HUES64 (cell line): ENCODE data around the gene PPM1E.

Experiments used
- H3K27ac ChIP-seq: 2 replicates; pipeline ENCODE4 v1.7.0; 2013; ENCODE audit warnings: low read depth, low read length, inconsistent platforms
- H3K27me3 ChIP-seq: 2 replicates; pipeline ENCODE4 v1.6.1; 2013; ENCODE audit warnings: mild to moderate bottlenecking, low read length; ENCODE audit not compliant: insufficient read depth
- H3K36me3 ChIP-seq: 2 replicates; pipeline ENCODE4 v1.6.1; 2013; ENCODE audit warnings: mild to moderate bottlenecking, low read length; ENCODE audit not compliant: insufficient read depth
- H3K4me1 ChIP-seq: 2 replicates; pipeline ENCODE4 v1.6.1; 2013; ENCODE audit warnings: mild to moderate bottlenecking, low read length, moderate library complexity; ENCODE audit not compliant: insufficient read depth
- H3K4me3 ChIP-seq: 2 replicates; pipeline ENCODE4 v1.5.1; 2013; ENCODE audit warnings: mild to moderate bottlenecking, low read length, moderate library complexity
- H3K9ac ChIP-seq: 2 replicates; pipeline ENCODE4 v1.6.1; 2013; ENCODE audit warnings: mild to moderate bottlenecking, low read depth, low read length
- H3K9me3 ChIP-seq: 2 replicates; pipeline ENCODE4 v1.6.1; 2013; ENCODE audit warnings: low read depth, low read length; ENCODE audit not compliant: insufficient read depth
- WGBS: fragments of 150-250, 120-280 bp; methylation state at CpG from one replicate; pipeline ENCODE4 v1.1.7; 2013; ENCODE audit warnings: missing lambda C conversion rate; 5-methylcytosine and 5-hydroxymethylcytosine counted together

Gene PPM1E

GRCh38 chr17:58980706-58981481 is 225.2 kb downstream of the PPM1E start:
- Histone ChIP-seq H3K9me3 (no peaks in the 10 kb centered on the region), H3K4me1 (peaks cover 8% of the 10 kb centered on the region), H3K4me3 (no peak overlapping the region), H3K27ac (no peak overlapping the region), H3K27me3 (no peaks in the 10 kb centered on the region), H3K36me3 (no peaks in the 10 kb centered on the region), H3K9ac (no peak overlapping the region)
- WGBS = 94% methylated on average over 3 of the region's 3 CpGs

DNA sequence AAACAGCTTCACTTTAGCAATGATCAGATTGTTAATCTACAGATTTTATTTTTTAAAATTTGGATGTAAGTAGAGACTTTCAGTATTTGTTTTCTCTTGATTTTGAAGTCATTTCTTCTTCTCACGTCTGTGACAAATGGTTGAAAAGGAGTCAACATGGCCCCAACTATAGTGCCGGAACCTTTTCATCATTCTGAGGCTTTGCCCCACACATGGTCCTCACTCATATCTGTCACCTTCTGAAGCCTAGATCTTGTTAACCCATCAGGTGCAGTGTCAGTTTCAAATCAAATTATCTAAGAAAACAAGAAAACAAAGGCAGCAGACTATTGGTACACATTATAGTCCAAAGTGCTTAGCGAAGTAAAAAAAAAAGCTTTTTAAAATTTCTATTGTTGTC is 227.0 kb downstream of the PPM1E start:
- 92% methylated on average over 2 of the region's 3 CpGs for WGBS
- no peaks in the 10 kb centered on the region for H3K36me3 ChIP-seq
- no peaks in the 10 kb centered on the region for H3K9me3 ChIP-seq
- H3K27me3 ChIP-seq = no peaks in the 10 kb centered on the region
- peaks cover 9% of the 10 kb centered on the region for H3K4me1 ChIP-seq
- no peak overlapping the region for H3K27ac ChIP-seq
- no peak overlapping the region for H3K4me3 ChIP-seq
- H3K9ac ChIP-seq = no peak overlapping the region

DNA sequence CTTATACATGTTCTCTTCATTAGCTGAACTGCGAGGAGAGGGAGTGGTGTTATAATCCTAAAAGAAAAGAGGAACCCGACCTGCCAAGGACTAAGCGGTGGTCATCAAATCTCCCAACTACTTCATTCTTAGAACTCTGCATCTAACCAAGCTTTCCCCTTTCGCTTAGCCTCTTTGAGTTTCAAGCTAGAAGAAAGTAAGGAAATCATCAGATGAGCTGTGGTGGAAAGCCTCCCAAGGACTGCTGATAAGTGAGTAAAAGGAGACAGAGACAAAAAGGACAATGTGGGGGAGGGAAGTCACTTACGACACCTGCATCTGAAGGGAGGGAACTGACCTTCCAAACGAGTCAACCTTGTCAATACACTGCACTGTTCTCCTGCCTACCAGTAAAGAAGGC is 229.7 kb downstream of the PPM1E start:
- WGBS = 69% methylated on average over 4 of the region's 6 CpGs

GRCh38 chr17:58985971-58986370 is 230.3 kb downstream of the PPM1E start:
- Histone ChIP-seq H3K9me3 (no peaks in the 10 kb centered on the region), H3K4me1 (peaks cover 15% of the 10 kb centered on the region), H3K4me3 (no peak overlapping the region), H3K9ac (no peak overlapping the region), H3K27me3 (no peaks in the 10 kb centered on the region), H3K36me3 (no peaks in the 10 kb centered on the region), H3K27ac (no peak overlapping the region)
- 91% methylated on average over 4 of the region's 6 CpGs for WGBS

More for the DNA sequence above, 229.7 kb downstream of the PPM1E start:
- Histone ChIP-seq H3K4me1 (peaks cover 15% of the 10 kb centered on the region), H3K4me3 (no peak overlapping the region), H3K27ac (no peak overlapping the region), H3K27me3 (no peaks in the 10 kb centered on the region), H3K36me3 (no peaks in the 10 kb centered on the region), H3K9ac (no peak overlapping the region), H3K9me3 (no peaks in the 10 kb centered on the region)

DNA sequence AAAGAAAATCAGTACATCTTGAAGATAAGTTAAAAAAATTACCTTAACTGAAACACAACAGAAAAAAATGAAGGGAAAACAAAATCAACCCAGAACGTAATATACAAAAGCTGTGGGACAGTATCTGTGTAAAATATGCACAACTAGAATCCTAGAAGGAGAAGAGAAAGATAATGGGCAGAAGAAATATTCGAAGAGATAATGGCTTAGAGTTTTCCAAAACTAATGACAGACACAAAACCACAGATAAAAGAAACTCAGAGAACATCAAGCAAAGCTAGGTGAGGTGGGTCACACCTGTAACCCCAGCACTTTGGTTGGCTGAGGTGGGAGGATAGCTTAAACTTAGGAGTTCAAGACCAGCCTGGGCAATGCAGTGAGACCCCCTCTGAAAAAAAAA is 234.0 kb downstream of the PPM1E start:
- H3K9ac ChIP-seq = no peak overlapping the region
- H3K27ac ChIP-seq = no peak overlapping the region
- no CpG with 5 or more reads among the region's 2 CpGs for WGBS
- H3K27me3 ChIP-seq = no peaks in the 10 kb centered on the region
- no peaks in the 10 kb centered on the region for H3K36me3 ChIP-seq
- no peak overlapping the region for H3K4me3 ChIP-seq
- no peaks in the 10 kb centered on the region for H3K9me3 ChIP-seq
- peaks cover 18% of the 10 kb centered on the region for H3K4me1 ChIP-seq

GRCh38 chr17:58991718-58992331 is 236.2 kb downstream of the PPM1E start:
- Histone ChIP-seq H3K27me3 (no peaks in the 10 kb centered on the region), H3K9ac (no peak overlapping the region), H3K36me3 (peaks cover 2% of the 10 kb centered on the region; the same call in 1 of the 2 replicates), H3K27ac (no peak overlapping the region; the same call in 1 of the 2 replicates), H3K4me3 (no peak overlapping the region), H3K4me1 (peaks cover 10% of the 10 kb centered on the region; the same call in 1 of the 2 replicates), H3K9me3 (no peaks in the 10 kb centered on the region)
- WGBS = 94% methylated on average over 4 of the region's 4 CpGs

GRCh38 chr17:58993311-58993710 is 237.7 kb downstream of the PPM1E start:
- Histone ChIP-seq H3K9ac (peak overlapping the region; percentile 26; the same call in 1 of the 2 replicates), H3K4me3 (no peak overlapping the region), H3K9me3 (no peaks in the 10 kb centered on the region), H3K27me3 (no peaks in the 10 kb centered on the region), H3K27ac (peak overlapping the region; percentile 17; the same call in 1 of the 2 replicates), H3K36me3 (peaks cover 16% of the 10 kb centered on the region), H3K4me1 (peaks cover 4% of the 10 kb centered on the region; the same call in 1 of the 2 replicates)
- 85% methylated on average over 5 of the region's 5 CpGs for WGBS

DNA sequence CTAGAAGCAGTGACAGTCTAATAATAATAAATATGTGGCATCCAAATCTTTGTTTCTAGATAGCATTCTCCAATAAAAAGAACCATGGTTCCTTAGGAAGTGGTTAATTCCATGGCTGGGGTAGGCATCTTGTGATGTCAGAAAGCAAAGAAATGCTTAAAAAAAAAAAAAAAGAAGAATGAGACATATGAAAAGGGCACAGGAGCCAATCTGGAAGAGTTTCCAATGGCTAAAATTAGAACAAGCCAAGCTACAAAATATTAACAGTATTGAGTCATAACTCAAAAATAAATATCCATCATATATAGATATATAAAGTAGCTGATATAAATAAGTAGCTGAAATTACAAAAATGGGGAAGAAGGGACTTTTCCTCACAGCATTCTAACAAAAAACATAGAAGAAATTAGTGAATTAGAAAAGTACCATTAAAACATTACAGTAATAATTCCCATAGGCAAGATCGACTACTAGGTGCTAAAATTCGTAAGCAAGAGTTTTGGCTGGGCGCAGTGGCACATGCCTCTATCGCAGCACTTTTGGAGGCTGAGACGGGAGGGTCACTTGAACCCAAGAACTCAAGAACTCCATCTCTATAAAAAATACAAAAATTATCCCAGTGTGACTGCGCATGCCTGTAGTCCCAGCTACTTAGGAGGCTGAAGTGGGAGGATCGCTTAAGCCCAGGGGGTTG is 239.7 kb downstream of the PPM1E start:
- peaks cover 35% of the 10 kb centered on the region for H3K36me3 ChIP-seq
- no peak overlapping the region for H3K4me3 ChIP-seq
- H3K9me3 ChIP-seq = no peaks in the 10 kb centered on the region
- H3K9ac ChIP-seq = no peak overlapping the region
- peaks cover 3% of the 10 kb centered on the region; the same call in 1 of the 2 replicates for H3K4me1 ChIP-seq
- H3K27me3 ChIP-seq = no peaks in the 10 kb centered on the region
- no peak overlapping the region for H3K27ac ChIP-seq
- 97% methylated on average over 7 of the region's 7 CpGs for WGBS

- no peak overlapping the region for H3K9ac ChIP-seq
- no peaks in the 10 kb centered on the region for H3K27me3 ChIP-seq
- H3K36me3 ChIP-seq = peaks cover 35% of the 10 kb centered on the region
- 94% methylated on average over 3 of the region's 4 CpGs for WGBS
- no peak overlapping the region for H3K4me3 ChIP-seq
- H3K4me1 ChIP-seq = peaks cover 7% of the 10 kb centered on the region
- H3K27ac ChIP-seq = no peak overlapping the region
- no peaks in the 10 kb centered on the region for H3K9me3 ChIP-seq
Measured at GRCh38 chr17:58996968-58997367, 241.3 kb downstream of the PPM1E start.

GRCh38 chr17:58997756-58998553 is 242.3 kb downstream of the PPM1E start:
- Histone ChIP-seq H3K9ac (no peak overlapping the region), H3K27me3 (no peaks in the 10 kb centered on the region), H3K4me3 (no peak overlapping the region), H3K36me3 (peaks cover 40% of the 10 kb centered on the region), H3K9me3 (no peaks in the 10 kb centered on the region), H3K4me1 (peaks cover 7% of the 10 kb centered on the region; the same call in 1 of the 2 replicates), H3K27ac (no peak overlapping the region)
- WGBS = 98% methylated on average over 6 of the region's 7 CpGs
